ENCODE results near the gene TFAP2E.

- TF ChIP-seq FOXM1 (IDR thresholded peaks at IDR 0.05; ENCODE audit: borderline replicate concordance) (no peak), L3MBTL2 (conservative IDR thresholded peaks at IDR 0.05) (no peak), HDGF (IDR thresholded peaks at IDR 0.05; ENCODE audit: borderline replicate concordance) (no peak), CTBP1 (IDR thresholded peaks at IDR 0.05; ENCODE audit: borderline replicate concordance) (no peak), LEF1 (IDR thresholded peaks at IDR 0.05; ENCODE audit: borderline replicate concordance) (no peak), ZNF384 (IDR thresholded peaks at IDR 0.05) (no peak), ARNT (IDR thresholded peaks at IDR 0.05) (no peak), PKNOX1 (IDR thresholded peaks at IDR 0.05) (no peak), BHLHE40 (IDR thresholded peaks at IDR 0.05; ENCODE audit: borderline replicate concordance) (no peak), ELF4 (IDR thresholded peaks at IDR 0.05) (no peak), NFRKB (IDR thresholded peaks at IDR 0.05) (no peak)
These were observed 1.1 kb downstream of the TFAP2E start for GRCh38 chr1:35574125-35574654.

All from HEK293T (cell line).